Measurements from ENCODE around the gene EFNA4. TPM values are rescaled to one million over a fixed set of nuclear protein-coding genes. Genes with fewer than 3 reads are reported as not detected.

EFNA4 gene
- polyA plus RNA-seq, 1 experiment, result 10.1 TPM

GRCh38 chr1:155071701-155072100 lies 8.2 kb downstream of the EFNA4 start:
- ChIA-PET POLR2A (no interaction called here), CTCF (interaction anchor here (0.7 to 1.6 kb wide), 5 partner anchors 10 to 19 kb away, joined by 3 to 4 read pairs (median 3); no protein-coding TSS in a partner anchor)
- Histone ChIP-seq H3K4me3 (ENCODE audit: low read depth, low read length) (no peak overlapping the region), H3K27ac (ENCODE audit: low read depth, low read length) (no peak overlapping the region), H3K27me3 (ENCODE audit: control insufficient read depth, insufficient read depth, low read length) (peaks cover 16% of the 10 kb centered on the region), H3K9me3 (ENCODE audit: control insufficient read depth, insufficient read depth, low read length) (no peaks in the 10 kb centered on the region)
- no peak for TF ChIP-seq CTCF (IDR thresholded peaks at IDR 0.05; ENCODE audit: low read depth, low read length)
- DNase-seq (ENCODE audit: low read depth, low spot score), result no peak

- Histone ChIP-seq H3K4me3 (ENCODE audit: low read depth, low read length) (no peak overlapping the region), H3K27me3 (ENCODE audit: control insufficient read depth, insufficient read depth, low read length) (peaks cover 19% of the 10 kb centered on the region), H3K27ac (ENCODE audit: low read depth, low read length) (no peak overlapping the region), H3K9me3 (ENCODE audit: control insufficient read depth, insufficient read depth, low read length) (no peaks in the 10 kb centered on the region)
- ChIA-PET CTCF (interaction anchor here (0.6 to 1.6 kb wide), 7 partner anchors 11 to 100 kb away, joined by 3 to 6 read pairs (median 3); partner anchors contain the start of genes ADAM15 and KRTCAP2), POLR2A (interaction anchor here (0.6 kb wide), 1 partner anchor 1418 kb away, joined by 7 read pairs; no protein-coding TSS in a partner anchor)
- TF ChIP-seq CTCF (IDR thresholded peaks at IDR 0.05; ENCODE audit: low read depth, low read length), result no peak
- DNase-seq (ENCODE audit: low read depth, low spot score), result no peak
Measured at GRCh38 chr1:155072531-155073289, 9.2 kb downstream of the EFNA4 start.

- ChIA-PET POLR2A (no interaction called here), CTCF (interaction anchor here (0.6 to 1.6 kb wide), 6 partner anchors 12 to 99 kb away, joined by 3 to 6 read pairs (median 3); partner anchors contain the start of genes ADAM15 and KRTCAP2)
- H3K27ac ChIP-seq (ENCODE audit: low read depth, low read length), result no peak overlapping the region
- H3K27me3 ChIP-seq (ENCODE audit: control insufficient read depth, insufficient read depth, low read length), result peaks cover 22% of the 10 kb centered on the region
- DNase-seq (ENCODE audit: low read depth, low spot score), result no peak
- no peak overlapping the region for H3K4me3 ChIP-seq (ENCODE audit: low read depth, low read length)
- no peaks in the 10 kb centered on the region for H3K9me3 ChIP-seq (ENCODE audit: control insufficient read depth, insufficient read depth, low read length)
- no peak for TF ChIP-seq CTCF (IDR thresholded peaks at IDR 0.05; ENCODE audit: low read depth, low read length)
Measured at GRCh38 chr1:155073377-155074242, 10.1 kb downstream of the EFNA4 start.

- no peak overlapping the region for H3K27ac ChIP-seq (ENCODE audit: low read depth, low read length)
- POLR2A ChIA-PET, result no interaction called here
- no peak for TF ChIP-seq CTCF (IDR thresholded peaks at IDR 0.05; ENCODE audit: low read depth, low read length)
- H3K9me3 ChIP-seq (ENCODE audit: control insufficient read depth, insufficient read depth, low read length), result no peaks in the 10 kb centered on the region; the same call in 1 of the 2 replicates
- H3K4me3 ChIP-seq (ENCODE audit: low read depth, low read length), result no peak overlapping the region
- DNase-seq (ENCODE audit: low read depth, low spot score), result no peak
- H3K27me3 ChIP-seq (ENCODE audit: control insufficient read depth, insufficient read depth, low read length), result peaks cover 38% of the 10 kb centered on the region
- CTCF ChIA-PET, result interaction anchor here (0.8 to 2.4 kb wide), 5 partner anchors 10 to 97 kb away, joined by 3 to 16 read pairs (median 6); partner anchors contain the start of gene KRTCAP2
Measured at GRCh38 chr1:155075535-155075934, 12.0 kb downstream of the EFNA4 start.
